ENCODE measurements around the gene ZNF780A.
A peak's percentile ranks its signal among the peaks of the same experiment; 100 is the strongest.

ZNF780A gene

GRCh38 chr19:40090241-40091204 is at the start of gene ZNF780A:
Gene ZNF780A (minus strand): TSS chr19:40090943. CDS start chr19:40084753, 6,190 bp downstream.
- TF ChIP-seq ZFX (IDR thresholded peaks at IDR 0.05; ENCODE audit: borderline replicate concordance) (no peak), CTCF (IDR thresholded peaks at IDR 0.05) (no peak)
- peak within 1 kb of the TSS; percentile 56 for H3K27ac ChIP-seq

- no peak overlapping the region for H3K27ac ChIP-seq
- TF ChIP-seq ZFX (IDR thresholded peaks at IDR 0.05; ENCODE audit: borderline replicate concordance) (no peak), CTCF (IDR thresholded peaks at IDR 0.05) (peak; percentile 78)
Observed at GRCh38 chr19:40139533-40140287, 49.0 kb upstream of the ZNF780A start.

GRCh38 chr19:40136818-40137217 is 46.1 kb upstream of the ZNF780A start:
- no peak for TF ChIP-seq ZFX (IDR thresholded peaks at IDR 0.05; ENCODE audit: borderline replicate concordance)
- H3K27ac ChIP-seq = no peak overlapping the region

- H3K27ac ChIP-seq = no peak overlapping the region
- TF ChIP-seq ZFX (IDR thresholded peaks at IDR 0.05; ENCODE audit: borderline replicate concordance) = no peak
- no peak for TF ChIP-seq CTCF (IDR thresholded peaks at IDR 0.05)
Observed at GRCh38 chr19:40134866-40135265, 44.1 kb upstream of the ZNF780A start.

- H3K27ac ChIP-seq = no peak overlapping the region
- TF ChIP-seq ZFX (IDR thresholded peaks at IDR 0.05; ENCODE audit: borderline replicate concordance) (no peak), CTCF (IDR thresholded peaks at IDR 0.05) (no peak)
Observed at GRCh38 chr19:40133491-40133890, 42.7 kb upstream of the ZNF780A start.

- no peak overlapping the region for H3K27ac ChIP-seq
- TF ChIP-seq CTCF (IDR thresholded peaks at IDR 0.05) = no peak
- TF ChIP-seq ZFX (IDR thresholded peaks at IDR 0.05; ENCODE audit: borderline replicate concordance) = no peak
Observed at GRCh38 chr19:40130013-40130412, 39.3 kb upstream of the ZNF780A start.

- H3K27ac ChIP-seq = no peak overlapping the region
- TF ChIP-seq CTCF (IDR thresholded peaks at IDR 0.05) (no peak), ZFX (IDR thresholded peaks at IDR 0.05; ENCODE audit: borderline replicate concordance) (no peak)
Observed at GRCh38 chr19:40129425-40129824, 38.7 kb upstream of the ZNF780A start.
